Ramos (cell line): Measurements from ENCODE around the gene CRACR2A.

Source experiments
- in situ Hi-C: fragments of 300-500 bp; cut with MboI; formaldehyde crosslinking; loops from one replicate; pipeline ENCODE4 v1.14.3; 2022; ENCODE audit warnings: low sequenced_read_pairs; ENCODE audit not compliant: unreplicated experiment

The CRACR2A gene

DNA sequence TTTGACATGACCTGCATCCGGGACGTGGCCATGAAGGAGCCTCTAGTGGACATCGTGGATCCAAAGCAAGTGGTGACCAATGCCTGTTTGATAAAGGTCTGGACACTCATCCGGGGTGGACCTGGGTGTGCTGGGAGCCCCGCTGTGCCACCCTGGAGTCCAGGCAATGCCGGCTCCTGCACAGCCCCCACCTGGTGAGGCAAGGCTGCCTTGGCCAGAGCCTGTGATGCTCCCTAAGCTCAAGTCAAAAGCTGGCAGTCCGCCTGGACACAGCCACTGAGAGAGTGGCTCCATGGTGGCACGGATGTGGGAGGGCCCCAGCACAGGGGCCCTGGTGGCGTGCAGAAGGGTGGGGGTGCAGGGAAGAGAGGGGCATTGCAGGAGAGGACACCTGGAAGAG lies 176.0 kb downstream of the CRACR2A start:
- in situ Hi-C loops = no loop called here

DNA sequence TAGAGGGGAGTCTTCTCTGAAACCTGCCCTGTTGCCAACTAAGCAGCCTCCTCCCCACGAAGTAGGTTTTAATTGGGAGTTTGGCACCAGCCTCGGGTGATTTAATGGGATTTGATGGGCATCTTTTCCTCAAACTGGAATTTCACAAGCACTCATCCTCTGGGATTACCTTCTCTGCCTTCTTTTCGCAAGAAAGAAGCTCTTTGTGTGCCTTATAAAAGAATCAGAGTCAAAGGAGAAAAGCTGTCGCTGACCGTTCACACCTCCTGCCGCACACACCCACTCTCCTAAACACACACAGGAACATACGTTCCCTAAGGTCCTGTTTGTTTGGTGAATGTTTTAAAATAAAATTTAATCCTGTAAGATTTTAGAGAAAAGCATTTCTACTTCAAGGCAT lies 177.9 kb downstream of the CRACR2A start:
- in situ Hi-C loops = no loop called here

DNA sequence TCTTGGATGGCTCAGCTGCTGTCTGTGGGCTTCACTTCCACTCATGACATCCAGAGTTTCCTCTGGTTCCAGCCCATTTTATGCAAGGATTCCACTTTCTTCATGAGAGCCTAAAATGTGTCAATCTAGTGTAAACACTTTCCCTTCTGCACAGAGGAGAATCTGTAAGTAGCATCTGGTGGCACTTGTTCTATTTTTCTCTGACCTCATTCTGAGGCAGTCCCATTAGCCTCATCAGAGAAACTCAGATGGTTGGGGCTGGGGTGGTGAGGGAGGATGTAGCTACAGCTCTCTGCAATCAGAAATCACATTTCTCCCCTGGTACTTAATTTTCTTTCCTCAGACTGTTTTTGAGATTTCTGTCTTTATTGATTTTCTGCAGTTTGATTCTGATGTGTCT lies 180.3 kb downstream of the CRACR2A start:
- in situ Hi-C loops = no loop called here

DNA sequence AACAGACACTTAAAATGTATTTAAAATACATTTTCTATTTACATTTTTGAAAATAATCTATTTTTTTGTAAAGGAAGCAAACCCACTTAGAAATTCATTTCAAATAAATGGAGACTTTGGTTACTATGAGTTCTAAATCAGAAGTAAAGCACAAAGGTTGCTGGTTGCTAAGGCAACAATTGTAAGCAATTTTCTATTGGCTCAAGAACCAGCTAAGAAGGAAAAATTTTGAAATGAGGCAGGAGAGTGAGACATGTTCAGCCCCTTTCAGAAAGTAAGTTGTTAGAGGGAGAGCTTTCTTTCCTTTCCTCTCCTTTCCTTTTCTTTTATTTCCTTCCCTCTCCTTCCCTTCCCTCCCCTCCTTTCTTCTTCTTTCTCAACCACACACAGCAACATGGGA lies 181.2 kb downstream of the CRACR2A start:
- in situ Hi-C loops = no loop called here

DNA sequence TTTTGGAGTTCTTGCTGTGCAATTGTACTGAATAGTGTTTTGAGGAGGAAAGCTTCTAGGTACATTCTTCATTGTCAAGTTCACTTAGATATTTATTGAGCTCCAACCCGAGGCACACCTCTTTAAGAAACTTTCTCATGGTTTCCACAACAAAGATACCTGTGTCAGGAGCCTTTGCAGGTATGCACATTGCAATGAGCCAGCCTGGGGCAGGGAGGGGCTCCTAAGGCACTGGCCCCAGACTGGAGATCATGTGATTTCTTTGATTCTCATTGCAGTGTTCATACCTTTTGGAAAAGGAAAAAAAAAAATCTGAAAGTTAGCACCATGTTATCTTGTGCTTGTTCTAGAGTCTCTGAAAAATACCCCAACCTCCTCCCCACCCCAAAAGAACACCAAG lies 181.6 kb downstream of the CRACR2A start:
- in situ Hi-C loops = no loop called here

DNA sequence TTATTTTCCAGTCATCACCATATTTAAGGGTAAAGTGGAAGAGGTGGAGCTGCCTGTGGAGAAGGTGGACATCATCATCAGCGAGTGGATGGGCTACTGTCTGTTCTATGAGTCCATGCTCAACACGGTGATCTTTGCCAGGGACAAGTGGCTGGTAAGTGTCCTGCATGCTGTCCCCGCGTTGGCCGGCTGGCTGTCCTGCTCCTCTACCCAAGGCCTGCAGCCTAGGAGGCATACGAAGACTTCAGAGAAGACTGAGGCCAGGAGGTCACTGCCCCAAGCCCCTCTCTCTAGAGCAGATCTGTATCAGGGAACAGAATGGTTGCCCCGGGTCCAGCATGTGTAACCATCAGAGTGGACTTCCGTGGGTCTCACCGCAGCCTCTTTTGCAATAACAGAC lies 184.2 kb downstream of the CRACR2A start:
- in situ Hi-C loops = no loop called here

DNA sequence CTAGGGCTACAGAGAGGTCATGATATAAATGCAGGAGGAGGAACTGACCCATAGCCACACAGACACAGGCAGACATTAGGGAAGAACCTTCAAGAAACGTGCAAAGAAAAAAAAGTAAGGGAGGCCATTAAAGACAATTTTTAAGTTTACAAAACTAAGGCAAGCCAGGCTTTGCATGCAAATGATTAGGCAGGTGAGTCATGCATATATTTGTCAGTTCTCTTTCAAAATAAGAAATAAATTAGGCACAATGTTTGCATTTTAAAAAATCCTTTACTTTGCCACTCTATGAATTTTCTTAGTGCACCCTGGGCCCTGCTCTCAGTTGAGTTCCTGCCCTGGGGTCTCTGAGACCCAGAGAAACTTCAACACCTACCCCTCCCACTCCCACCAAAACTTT lies 186.9 kb downstream of the CRACR2A start:
- in situ Hi-C loops = no loop called here
